OCI-LY1 (cell line): Measurements from ENCODE around the gene CAPN2.
"Not testable (repeated sequence)": the region's sequence is repeated elsewhere in the genome, so short reads cannot be mapped to it uniquely, and the experiment has no call there.

Experiments used
- H2AFZ ChIP-seq: fragments of 200-600 bp; sonication (generic), shearing (Covaris generic); 2 replicates; pipeline ENCODE4 v1.6.0; 2014; ENCODE audit warnings: antibody characterized with exemption, mild to moderate bottlenecking, low read length
- H3F3A ChIP-seq: fragments of 200-600 bp; sonication (generic), shearing (Covaris generic); 2 replicates; pipeline ENCODE4 v1.6.0; 2014; ENCODE audit warnings: mild to moderate bottlenecking, antibody characterized with exemption, low read length, moderate library complexity; ENCODE audit not compliant: insufficient read depth
- H3K27ac ChIP-seq: fragments of 200-600 bp; sonication (generic); 2 replicates; pipeline ENCODE4 v1.5.1; 2014; ENCODE audit warnings: low read length, mixed run types, mild to moderate bottlenecking, low read depth; ENCODE audit not compliant: poor library complexity, severe bottlenecking
- H3K27me3 ChIP-seq: fragments of 200-600 bp; sonication (generic); 2 replicates; pipeline ENCODE4 v1.6.0; 2014; ENCODE audit warnings: antibody characterized with exemption, mild to moderate bottlenecking, low read length, moderate library complexity; ENCODE audit not compliant: insufficient read depth
- H3K36me3 ChIP-seq: fragments of 200-600 bp; sonication (generic); 2 replicates; pipeline ENCODE4 v1.6.1; 2014; ENCODE audit warnings: mild to moderate bottlenecking, antibody characterized with exemption, low read length, moderate library complexity, mixed read lengths; ENCODE audit not compliant: insufficient read depth
- H3K4me1 ChIP-seq: fragments of 200-600 bp; sonication (generic); 2 replicates; pipeline ENCODE4 v1.5.1; 2014; ENCODE audit warnings: mild to moderate bottlenecking, low read length, moderate library complexity; ENCODE audit not compliant: insufficient read depth, severe bottlenecking
- H3K4me2 ChIP-seq: fragments of 200-600 bp; sonication (generic), shearing (Covaris generic); 2 replicates; pipeline ENCODE4 v1.6.1; 2014; ENCODE audit warnings: low read length
- H3K4me3 ChIP-seq: fragments of 200-600 bp; sonication (generic); 2 replicates; pipeline ENCODE4 v1.5.1; 2014; ENCODE audit warnings: low read length, low read depth, mild to moderate bottlenecking, mixed read lengths; ENCODE audit not compliant: poor library complexity, severe bottlenecking
- H3K79me2 ChIP-seq: fragments of 200-600 bp; shearing (Covaris generic); 2 replicates; pipeline ENCODE4 v1.6.1; 2016; ENCODE audit warnings: mixed run types, low read length, mixed read lengths; ENCODE audit not compliant: insufficient read depth
- H3K9ac ChIP-seq: fragments of 200-600 bp; sonication (generic), shearing (Covaris generic); 2 replicates; pipeline ENCODE4 v1.6.1; 2014; ENCODE audit warnings: mild to moderate bottlenecking, low read length, mixed read lengths
- H3K9me2 ChIP-seq: fragments of 200-600 bp; sonication (generic), shearing (Covaris generic); 2 replicates; pipeline ENCODE4 v1.6.1; 2014; ENCODE audit warnings: low read depth, mild to moderate bottlenecking, low read length, mixed read lengths
- H3K9me3 ChIP-seq: fragments of 200-600 bp; shearing (Covaris generic); 2 replicates; pipeline ENCODE4 v1.6.1; 2014; ENCODE audit warnings: low read length, mixed read lengths
- H4K20me1 ChIP-seq: fragments of 200-600 bp; sonication (generic), shearing (Covaris generic); 2 replicates; pipeline ENCODE4 v1.6.0; 2016; ENCODE audit warnings: mild to moderate bottlenecking, low read length; ENCODE audit not compliant: insufficient read depth
- CTCF ChIP-seq: fragments of 200-600 bp; sonication (generic), shearing (Covaris generic); IDR thresholded peaks from 2 replicates; pipeline ENCODE4 v1.5.1; 2017; ENCODE audit warnings: mild to moderate bottlenecking, antibody characterized with exemption, low read length, moderate library complexity, mixed read lengths
- EZH2 ChIP-seq: fragments of 200-600 bp; sonication (generic), shearing (Covaris generic); IDR thresholded peaks from 2 replicates; pipeline ENCODE4 v1.8.0; 2017; ENCODE audit warnings: borderline replicate concordance, mixed run types, mild to moderate bottlenecking, antibody characterized with exemption, low read length, moderate library complexity, mixed read lengths

Gene CAPN2

GRCh38 chr1:223815020-223815853 is 102.9 kb downstream of the CAPN2 start:
- Histone ChIP-seq H2AFZ (no peak overlapping the region), H3K27me3 (no peaks in the 10 kb centered on the region), H4K20me1 (no peaks in the 10 kb centered on the region), H3K9me2 (no peaks in the 10 kb centered on the region), H3K9me3 (no peaks in the 10 kb centered on the region), H3K36me3 (peaks cover 3% of the 10 kb centered on the region), H3K4me2 (no peak overlapping the region), H3K9ac (no peak overlapping the region), H3K4me1 (no peaks in the 10 kb centered on the region), H3K79me2 (no peaks in the 10 kb centered on the region), H3K27ac (no peak overlapping the region), H3K4me3 (no peak overlapping the region), H3F3A (no peaks in the 10 kb centered on the region)
- TF ChIP-seq CTCF (no peak), EZH2 (no peak)

GRCh38 chr1:223815865-223816264 is 103.5 kb downstream of the CAPN2 start:
- Histone ChIP-seq H3K9me2 (no peaks in the 10 kb centered on the region), H3K27ac (no peak overlapping the region), H3F3A (no peaks in the 10 kb centered on the region), H2AFZ (no peak overlapping the region), H3K4me1 (no peaks in the 10 kb centered on the region), H4K20me1 (no peaks in the 10 kb centered on the region), H3K4me2 (no peak overlapping the region), H3K79me2 (no peaks in the 10 kb centered on the region), H3K9me3 (no peaks in the 10 kb centered on the region), H3K4me3 (no peak overlapping the region), H3K9ac (no peak overlapping the region), H3K27me3 (no peaks in the 10 kb centered on the region), H3K36me3 (no peaks in the 10 kb centered on the region; the same call in none of the 2 replicates)
- TF ChIP-seq CTCF (no peak), EZH2 (no peak)

GRCh38 chr1:223817265-223817664 is 104.9 kb downstream of the CAPN2 start:
- H3K9me3 ChIP-seq, H3K4me3 ChIP-seq, H3K27ac ChIP-seq, H3K27me3 ChIP-seq, H3K4me2 ChIP-seq, H3K9me2 ChIP-seq, H3K36me3 ChIP-seq, H3K9ac ChIP-seq, H3K79me2 ChIP-seq, H3K4me1 ChIP-seq, H4K20me1 ChIP-seq, H2AFZ ChIP-seq, H3F3A ChIP-seq: not testable (repeated sequence)
